ENCODE data around the gene FKBP1A.

Gene FKBP1A

GRCh38 chr20:1423625-1424106 lies 30.8 kb upstream of the FKBP1A start:
- peak in 1 of 3 experiments; percentile 23 for TF ChIP-seq CTCF (IDR thresholded peaks at IDR 0.05; ENCODE audit: unreplicated experiment in 3 of 3)
- Mint-ChIP-seq H3K9me3 (peaks cover 9% of the 10 kb centered on the region), H3K27ac (no peak overlapping the region), H3K4me3 (no peak overlapping the region), H3K27me3 (ENCODE audit: low read depth) (no peaks in the 10 kb centered on the region), H3K4me1 (peaks cover 9% of the 10 kb centered on the region), H3K36me3 (ENCODE audit: low read depth) (no peaks in the 10 kb centered on the region)

GRCh38 chr20:1423206-1423605 lies 30.4 kb upstream of the FKBP1A start:
- peaks cover 9% of the 10 kb centered on the region for H3K4me1 Mint-ChIP-seq
- H3K4me3 Mint-ChIP-seq: no peak overlapping the region
- H3K27ac Mint-ChIP-seq: no peak overlapping the region
- H3K36me3 Mint-ChIP-seq (ENCODE audit: low read depth): no peaks in the 10 kb centered on the region
- H3K27me3 Mint-ChIP-seq (ENCODE audit: low read depth): no peaks in the 10 kb centered on the region
- peaks cover 9% of the 10 kb centered on the region for H3K9me3 Mint-ChIP-seq
- TF ChIP-seq CTCF (IDR thresholded peaks at IDR 0.05; ENCODE audit: unreplicated experiment in 3 of 3): no peak

- H3K4me3 Mint-ChIP-seq: no peak overlapping the region
- peaks cover 6% of the 10 kb centered on the region for H3K4me1 Mint-ChIP-seq
- H3K36me3 Mint-ChIP-seq (ENCODE audit: low read depth): no peaks in the 10 kb centered on the region
- TF ChIP-seq CTCF (IDR thresholded peaks at IDR 0.05; ENCODE audit: unreplicated experiment in 3 of 3): no peak
- no peak overlapping the region for H3K27ac Mint-ChIP-seq
- H3K9me3 Mint-ChIP-seq: peaks cover 9% of the 10 kb centered on the region
- H3K27me3 Mint-ChIP-seq (ENCODE audit: low read depth): no peaks in the 10 kb centered on the region
These were observed 29.9 kb upstream of the FKBP1A start for GRCh38 chr20:1422753-1423152.

- Mint-ChIP-seq H3K36me3 (ENCODE audit: low read depth) (no peaks in the 10 kb centered on the region), H3K4me1 (no peaks in the 10 kb centered on the region), H3K27me3 (ENCODE audit: low read depth) (no peaks in the 10 kb centered on the region), H3K9me3 (peaks cover 9% of the 10 kb centered on the region), H3K4me3 (no peak overlapping the region), H3K27ac (no peak overlapping the region)
- no peak for TF ChIP-seq CTCF (IDR thresholded peaks at IDR 0.05; ENCODE audit: unreplicated experiment in 3 of 3)
These were observed 27.2 kb upstream of the FKBP1A start for GRCh38 chr20:1420066-1420465.

- no peak overlapping the region for H3K4me3 Mint-ChIP-seq
- no peaks in the 10 kb centered on the region for H3K36me3 Mint-ChIP-seq (ENCODE audit: low read depth)
- H3K27ac Mint-ChIP-seq: no peak overlapping the region
- H3K4me1 Mint-ChIP-seq: no peaks in the 10 kb centered on the region
- no peaks in the 10 kb centered on the region for H3K27me3 Mint-ChIP-seq (ENCODE audit: low read depth)
- TF ChIP-seq CTCF (IDR thresholded peaks at IDR 0.05; ENCODE audit: unreplicated experiment in 3 of 3): no peak
- H3K9me3 Mint-ChIP-seq: peaks cover 9% of the 10 kb centered on the region
These were observed 25.5 kb upstream of the FKBP1A start for GRCh38 chr20:1418350-1418749.

- no peak overlapping the region for H3K27ac Mint-ChIP-seq
- H3K4me1 Mint-ChIP-seq: no peaks in the 10 kb centered on the region
- no peak for TF ChIP-seq CTCF (IDR thresholded peaks at IDR 0.05; ENCODE audit: unreplicated experiment in 3 of 3)
- no peaks in the 10 kb centered on the region for H3K27me3 Mint-ChIP-seq (ENCODE audit: low read depth)
- no peaks in the 10 kb centered on the region for H3K36me3 Mint-ChIP-seq (ENCODE audit: low read depth)
- no peak overlapping the region for H3K4me3 Mint-ChIP-seq
- peaks cover 9% of the 10 kb centered on the region for H3K9me3 Mint-ChIP-seq
These were observed 24.9 kb upstream of the FKBP1A start for GRCh38 chr20:1417790-1418189.

All from nephron (organoid).